GM12892 (cell line): ENCODE results near the gene ARNT2.

Experiments used
- POLR2A ChIP-seq: IDR thresholded peaks from 2 replicates; pipeline ENCODE4 v1.6.1; 2011; ENCODE audit warnings: low read depth, low read length, control low read depth
- POLR2AphosphoS5 ChIP-seq: IDR thresholded peaks from 2 replicates; pipeline ENCODE4 v1.6.1; 2011; ENCODE audit warnings: low read depth, low read length, control low read depth
- TAF1 ChIP-seq: IDR thresholded peaks from 2 replicates; pipeline ENCODE4 v1.6.1; 2011; ENCODE audit warnings: low read depth, mild to moderate bottlenecking, control low read depth, low read length, borderline replicate concordance

- TF ChIP-seq POLR2AphosphoS5 (no peak), POLR2A (no peak), TAF1 (no peak)
Observed at GRCh38 chr15:80485370-80486164, 81.4 kb downstream of the ARNT2 start.
